GM19395 (cell line): ENCODE results near the gene DHRS1.

Experiments
- ATAC-seq: cut with Tn5 transposase; IDR thresholded peaks from one replicate; pipeline ENCODE4 v1.9.1; 2021; ENCODE audit warnings: mild to moderate bottlenecking, moderate library complexity; ENCODE audit not compliant: unreplicated experiment

DHRS1 gene

GRCh38 chr14:24299255-24300191, at the start of gene DHRS1, which contains the start of gene NOP9:
Gene DHRS1, minus strand, starts transcription at chr14:24299780. Its CDS starts 674 bp downstream, at chr14:24299106.
Gene NOP9, plus strand, starts transcription at chr14:24299850. Its CDS starts 105 bp downstream, at chr14:24299955.
- peak; percentile 78 for ATAC-seq

DNA sequence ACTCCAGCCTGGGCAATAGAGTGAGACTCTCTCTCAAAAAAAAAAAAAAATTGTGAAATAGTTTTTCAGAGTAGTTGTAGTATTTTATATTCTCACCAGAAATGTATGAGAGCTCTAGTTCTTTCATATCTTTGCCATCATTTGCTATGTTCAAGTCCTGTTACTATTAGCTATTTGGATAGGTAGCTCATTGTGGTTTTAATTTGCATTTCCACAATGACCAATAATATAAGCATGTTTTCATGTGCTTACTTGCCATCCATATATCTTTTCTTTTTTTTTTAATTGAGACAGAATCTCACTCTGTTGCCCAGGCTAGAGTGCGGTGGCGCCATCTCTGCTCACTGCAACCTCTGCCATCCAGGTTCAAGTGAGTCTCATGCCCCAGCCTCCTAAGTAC, 48.6 kb upstream of the DHRS1 start:
- no peak for ATAC-seq

GRCh38 chr14:24347134-24347533, 47.6 kb upstream of the DHRS1 start:
- no peak for ATAC-seq

DNA sequence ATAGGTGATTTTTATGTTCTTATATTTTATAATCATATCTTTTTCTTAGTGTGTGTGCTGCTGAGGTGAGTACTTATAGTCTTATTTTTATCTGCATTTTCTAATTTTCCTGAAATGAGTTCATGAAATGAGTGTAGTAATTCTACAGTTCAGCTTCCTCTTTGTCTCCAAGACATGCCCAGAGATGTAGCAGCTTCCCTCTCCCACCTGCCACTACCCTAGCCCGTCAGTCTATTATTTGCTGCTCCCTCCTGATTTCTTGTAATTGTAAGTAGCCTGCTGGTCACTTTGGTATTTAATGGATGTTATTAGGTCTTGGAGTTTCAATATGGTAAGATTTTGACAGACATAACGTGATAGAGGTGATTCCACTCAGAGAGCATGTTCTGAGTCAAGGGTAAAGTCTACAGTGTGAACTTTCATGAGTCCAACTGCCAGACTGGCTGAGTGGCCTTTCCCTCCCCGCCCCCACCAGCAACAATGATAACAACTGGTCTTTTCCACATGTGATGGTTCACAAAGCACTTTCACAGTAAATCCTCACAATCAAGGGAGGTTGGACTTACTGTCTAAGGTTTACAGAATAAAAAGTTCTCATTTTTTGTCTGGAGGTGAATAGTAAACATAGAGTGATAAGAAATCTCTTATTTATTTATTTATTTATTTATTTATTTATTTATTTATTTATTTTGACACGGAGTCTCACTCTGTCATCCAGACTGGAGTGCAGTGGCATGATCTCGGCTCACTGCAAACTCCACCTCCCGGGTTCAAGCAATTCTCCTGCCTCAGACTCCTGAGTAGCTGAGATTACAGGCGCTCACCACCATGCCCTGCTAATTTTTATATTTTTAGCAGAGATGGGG, 44.4 kb upstream of the DHRS1 start:
- no peak for ATAC-seq

GRCh38 chr14:24342889-24343288, 43.3 kb upstream of the DHRS1 start:
- no peak for ATAC-seq

DNA sequence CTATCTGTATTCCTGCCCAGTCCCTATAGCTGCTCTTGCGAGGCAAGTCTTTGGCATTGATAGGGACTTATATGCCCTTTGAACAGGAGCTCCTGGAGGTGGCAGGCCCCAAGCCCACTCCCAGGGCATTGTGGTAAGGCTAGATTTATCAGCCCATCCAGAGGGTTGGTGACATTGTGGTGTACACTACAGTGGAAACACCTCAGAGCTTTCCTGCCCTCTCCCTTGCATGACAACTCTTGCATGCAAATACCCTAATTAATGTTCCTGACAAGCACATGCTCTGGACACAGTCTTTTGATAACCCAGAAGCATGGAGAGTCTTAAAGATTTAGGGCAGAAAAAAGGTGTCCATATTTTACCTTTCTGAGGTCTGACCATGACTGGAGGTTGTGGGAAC, 41.0 kb upstream of the DHRS1 start:
- ATAC-seq: no peak

GRCh38 chr14:24339284-24340151, 39.9 kb upstream of the DHRS1 start, which contains the start of gene RIPK3:
Gene RIPK3, minus strand, starts transcription at chr14:24339991. Its CDS starts 165 bp downstream, at chr14:24339826.
- peak; percentile 90 for ATAC-seq

DNA sequence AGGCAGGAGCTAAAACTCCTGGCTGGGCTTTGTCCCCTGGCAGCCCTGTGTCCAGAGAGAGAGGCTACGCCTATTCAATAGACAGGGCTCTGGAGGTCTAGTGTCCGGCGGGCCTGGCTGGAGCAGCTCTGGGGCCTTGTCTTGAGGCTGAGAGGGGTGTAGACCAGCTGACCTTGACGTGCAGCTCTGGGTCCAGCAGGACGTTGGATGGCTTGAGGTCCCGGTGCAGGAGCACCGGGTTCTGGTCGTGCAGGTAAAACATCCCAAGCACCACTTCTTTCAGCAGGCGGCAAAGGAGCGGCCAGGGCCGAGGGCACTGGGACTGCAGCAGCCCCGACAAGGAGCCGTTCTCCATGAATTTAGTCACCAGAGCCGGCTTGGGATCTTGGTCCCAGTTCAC, 39.3 kb upstream of the DHRS1 start:
- ATAC-seq: no peak

DNA sequence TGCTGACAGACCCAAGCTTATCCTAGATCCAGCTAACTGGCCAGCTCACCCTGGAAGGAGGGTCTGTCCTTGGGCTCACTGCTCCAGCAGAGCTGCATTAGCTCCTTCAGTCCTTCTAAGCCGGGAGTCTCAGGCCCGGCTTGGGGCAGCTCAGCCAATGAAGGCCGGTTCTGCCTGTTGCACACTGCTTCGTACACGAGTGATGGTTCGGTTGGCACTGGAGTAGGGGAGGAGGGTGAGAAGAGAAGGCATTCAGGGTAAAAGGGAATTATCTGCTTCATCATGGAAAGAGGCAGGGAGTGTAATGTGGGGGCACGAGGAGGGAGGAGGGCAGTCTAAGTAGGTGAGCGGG, 38.2 kb upstream of the DHRS1 start:
- no peak for ATAC-seq

- ATAC-seq: no peak
These were observed 37.7 kb upstream of the DHRS1 start for GRCh38 chr14:24337144-24337823.

- ATAC-seq: no peak
These were observed 36.0 kb upstream of the DHRS1 start for GRCh38 chr14:24335461-24336171.

GRCh38 chr14:24334431-24335291, 35.1 kb upstream of the DHRS1 start, which contains the start of gene ADCY4:
Gene ADCY4, minus strand, starts transcription at chr14:24335071. Its CDS starts 419 bp downstream, at chr14:24334652.
- ATAC-seq: no peak

DNA sequence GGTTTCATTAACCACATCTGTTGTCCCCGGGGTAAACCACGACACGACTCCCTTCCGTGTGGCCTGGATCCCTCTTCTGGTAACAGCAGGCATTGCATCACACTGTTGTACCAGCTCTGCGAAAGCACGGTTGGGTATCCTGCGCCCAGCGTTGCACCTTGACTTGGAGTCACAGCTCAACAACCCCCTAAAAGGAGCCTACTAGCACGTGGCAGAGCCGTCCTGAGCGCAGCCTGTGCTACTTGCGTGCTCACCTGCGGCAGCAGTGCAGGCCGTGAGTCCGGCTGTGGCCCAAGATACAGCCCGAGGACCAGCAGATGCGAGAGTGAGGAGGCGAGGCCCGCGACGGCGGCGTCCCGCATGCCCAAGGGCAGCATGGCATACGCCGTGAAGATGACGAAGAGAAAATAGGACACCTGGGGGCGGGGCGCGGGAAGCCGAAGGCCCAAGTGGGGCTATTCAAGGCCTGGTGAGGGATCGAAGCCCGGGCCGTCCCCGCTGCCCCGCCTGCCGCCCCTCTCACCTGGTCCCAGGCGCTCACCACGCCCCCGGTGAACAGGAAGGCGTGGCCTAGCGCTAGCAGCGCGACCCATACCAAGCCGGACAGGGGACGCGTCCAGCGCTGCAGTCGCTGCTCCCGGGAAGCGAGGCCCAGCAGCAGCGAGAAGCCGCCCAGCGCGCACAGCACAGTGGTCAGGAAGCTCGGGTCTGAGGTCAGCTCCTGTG, 32.9 kb upstream of the DHRS1 start:
- peak; percentile 88 for ATAC-seq

DNA sequence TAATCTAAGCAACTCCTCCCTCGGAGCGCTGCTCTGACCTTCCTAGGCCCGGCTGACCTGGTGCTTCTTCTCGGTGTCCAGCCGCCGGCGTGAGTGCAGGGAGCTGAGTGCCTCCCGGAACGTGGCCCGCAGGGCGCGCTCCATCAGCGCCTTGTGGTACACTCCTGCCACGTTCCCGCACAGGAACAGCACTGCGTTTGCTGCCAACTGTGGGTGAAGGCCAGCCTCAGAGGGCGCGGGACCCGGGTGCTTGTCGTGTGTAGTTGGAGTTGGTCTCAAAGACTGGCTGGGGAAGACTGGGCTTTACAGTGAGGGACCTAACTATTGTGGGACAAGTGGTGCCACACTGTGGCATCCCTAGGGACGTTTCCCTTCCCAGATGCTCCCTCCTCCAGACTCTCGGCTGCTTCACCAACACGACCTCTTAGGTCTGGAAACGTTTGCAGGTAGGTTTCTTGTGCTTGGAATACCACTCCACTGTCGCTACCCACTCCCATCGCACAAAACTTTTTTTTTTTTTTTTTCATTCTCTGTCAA, 32.2 kb upstream of the DHRS1 start:
- ATAC-seq: no peak

- no peak for ATAC-seq
These were observed 31.5 kb upstream of the DHRS1 start for GRCh38 chr14:24330973-24331674.

DNA sequence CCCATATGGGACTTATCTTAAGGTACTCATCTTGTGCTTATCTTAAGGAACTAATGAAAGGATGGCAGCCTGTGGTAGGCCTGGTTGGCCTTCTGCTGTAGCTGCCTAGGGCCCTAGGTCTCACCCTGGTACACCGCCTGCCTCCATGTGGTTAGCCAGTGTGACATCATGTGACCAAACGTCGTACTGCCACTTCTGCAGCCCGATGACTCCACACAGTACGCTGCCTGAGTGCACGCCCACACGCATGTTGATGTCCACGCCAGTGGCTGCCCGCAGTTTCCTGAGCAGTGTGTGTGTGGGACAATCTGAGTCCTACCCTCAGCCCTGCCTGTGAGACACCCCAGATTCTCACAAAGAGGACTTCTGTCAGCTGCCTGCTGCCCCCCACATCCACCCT, 30.2 kb upstream of the DHRS1 start:
- no peak for ATAC-seq
